Liver (tissue), 3 donors: ENCODE results near the gene PPP2R2B.

Source experiments
- CTCF ChIP-seq: fragments of 150-350 bp; IDR thresholded peaks from 2 replicates; pipeline ENCODE4 v1.5.1; 2017; ENCODE audit warnings: improper control_type of control experiment, low read depth, low read length; ENCODE audit not compliant: missing input control
- JUND ChIP-seq, 2 donors: IDR thresholded peaks; 2 replicates each; pipeline ENCODE4 v1.6.1; 2016; ENCODE audit warnings: antibody characterized with exemption in 2 of 2
- RAD21 ChIP-seq, 2 donors: IDR thresholded peaks; 2 replicates each; pipeline ENCODE4 v1.6.1; 2016; ENCODE audit warnings: antibody characterized with exemption in 2 of 2, mild to moderate bottlenecking in 2 of 2
- REST ChIP-seq: IDR thresholded peaks from 2 replicates; pipeline ENCODE4 v1.6.1; 2016; ENCODE audit warnings: antibody characterized with exemption, mild to moderate bottlenecking
- SP1 ChIP-seq: IDR thresholded peaks from 2 replicates; pipeline ENCODE4 v1.6.1; 2018; ENCODE audit warnings: antibody characterized with exemption, mild to moderate bottlenecking
- donor health status: healthy.
- donor health status: healthy.

DNA sequence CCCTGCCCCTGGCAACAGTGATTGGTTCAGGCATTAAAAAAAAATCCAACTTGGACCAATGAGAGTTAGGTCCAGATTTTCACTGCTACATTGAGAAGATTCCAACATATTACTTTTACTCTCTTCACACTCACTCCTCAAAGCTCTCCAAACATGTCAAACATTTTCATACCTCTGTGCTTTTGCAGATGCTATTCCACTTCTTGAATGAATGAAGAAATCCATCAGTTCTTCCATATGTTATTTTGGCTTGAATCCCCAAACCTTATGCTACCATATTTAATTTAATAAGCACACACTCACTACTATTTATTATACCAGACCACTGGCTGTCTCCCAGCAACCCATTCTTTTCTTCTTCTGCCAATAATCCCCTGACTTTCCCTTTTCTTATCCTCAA is 87.1 kb downstream of the PPP2R2B start:
- TF ChIP-seq SP1 = no peak
- TF ChIP-seq CTCF = no peak
- TF ChIP-seq JUND (IDR thresholded peaks at IDR 0.05) = no peak
- no peak for TF ChIP-seq REST
- no peak for TF ChIP-seq RAD21 (IDR thresholded peaks at IDR 0.05)
